ENCODE measurements around the gene RAB44. TPM values are rescaled to one million over a fixed set of nuclear protein-coding genes. Genes with fewer than 3 reads are reported as not detected.
A peak's percentile ranks its signal among the peaks of the same experiment; 100 is the strongest.
"Not testable (repeated sequence)": the region's sequence is repeated elsewhere in the genome, so short reads cannot be mapped to it uniquely, and the experiment has no call there.

RAB44 gene
- total and polyA plus RNA-seq, 4 donors, result 0.29 to 0.66 TPM; not detected in 2

GRCh38 chr6:36720251-36721141, 22.9 kb downstream of the RAB44 start:
- H3K9me3 ChIP-seq (ENCODE audit: control insufficient read depth, low read length), result no peaks in the 10 kb centered on the region
- DNase-seq (peak in 1 of 2 donors; percentile 49), ATAC-seq (ENCODE audit: low FRiP score) (no peak)
- no peaks in the 10 kb centered on the region for H3K27me3 ChIP-seq (ENCODE audit: control insufficient read depth in 1 of 2, insufficient read depth in 2 of 2, low read length in 1 of 2)
- no peak overlapping the region for H3K27ac ChIP-seq (ENCODE audit: low read depth in 1 of 2, low read length in 2 of 2)
- no peaks in the 10 kb centered on the region for H3K4me1 ChIP-seq (ENCODE audit: control insufficient read depth in 1 of 2, insufficient read depth in 2 of 2, low read length in 2 of 2)
- no peaks in the 10 kb centered on the region for H3K36me3 ChIP-seq (ENCODE audit: control insufficient read depth in 1 of 2, insufficient read depth in 2 of 2, low read length in 1 of 2)
- H3K4me3 ChIP-seq (ENCODE audit: low read length in 2 of 2), result no peak overlapping the region
- WGBS, 2 donors, result 95 to 96% methylated on average over 11 of the region's 11 CpGs
- intact Hi-C loops (cut with DNase I), result no loop called here

- 90 to 92% methylated on average over 15 of the region's 15 CpGs for whole genome bisulfite sequencing, 2 donors
- H3K4me1 ChIP-seq (ENCODE audit: control insufficient read depth in 1 of 2, insufficient read depth in 2 of 2, low read length in 2 of 2), result no peaks in the 10 kb centered on the region
- DNase-seq (peak in 1 of 2 donors; percentile 70), ATAC-seq (ENCODE audit: low FRiP score) (no peak)
- intact Hi-C loops (cut with DNase I), result no loop called here
- H3K9me3 ChIP-seq (ENCODE audit: control insufficient read depth, low read length), result no peaks in the 10 kb centered on the region
- H3K27me3 ChIP-seq (ENCODE audit: control insufficient read depth in 1 of 2, insufficient read depth in 2 of 2, low read length in 1 of 2), result no peaks in the 10 kb centered on the region
- H3K27ac ChIP-seq (ENCODE audit: low read depth in 1 of 2, low read length in 2 of 2), result no peak overlapping the region
- no peak overlapping the region for H3K4me3 ChIP-seq (ENCODE audit: low read length in 2 of 2)
- H3K36me3 ChIP-seq (ENCODE audit: control insufficient read depth in 1 of 2, insufficient read depth in 2 of 2, low read length in 1 of 2), result no peaks in the 10 kb centered on the region
Observed at GRCh38 chr6:36721369-36722140, 23.9 kb downstream of the RAB44 start.

- Histone ChIP-seq H3K27ac (ENCODE audit: low read depth in 1 of 2, low read length in 2 of 2) (no peak overlapping the region), H3K27me3 (ENCODE audit: control insufficient read depth in 1 of 2, insufficient read depth in 2 of 2, low read length in 1 of 2) (no peaks in the 10 kb centered on the region), H3K9me3 (ENCODE audit: control insufficient read depth, low read length) (no peaks in the 10 kb centered on the region), H3K4me1 (ENCODE audit: control insufficient read depth in 1 of 2, insufficient read depth in 2 of 2, low read length in 2 of 2) (no peaks in the 10 kb centered on the region), H3K36me3 (ENCODE audit: control insufficient read depth in 1 of 2, insufficient read depth in 2 of 2, low read length in 1 of 2) (no peaks in the 10 kb centered on the region), H3K4me3 (ENCODE audit: low read length in 2 of 2) (no peak overlapping the region)
- WGBS, 2 donors, result 94 to 97% methylated on average over 10 of the region's 10 CpGs
- DNase-seq, result no peak
- intact Hi-C loops (cut with DNase I), result no loop called here
- ATAC-seq (ENCODE audit: low FRiP score), result no peak
Observed at GRCh38 chr6:36722365-36722764, 24.7 kb downstream of the RAB44 start.

DNA sequence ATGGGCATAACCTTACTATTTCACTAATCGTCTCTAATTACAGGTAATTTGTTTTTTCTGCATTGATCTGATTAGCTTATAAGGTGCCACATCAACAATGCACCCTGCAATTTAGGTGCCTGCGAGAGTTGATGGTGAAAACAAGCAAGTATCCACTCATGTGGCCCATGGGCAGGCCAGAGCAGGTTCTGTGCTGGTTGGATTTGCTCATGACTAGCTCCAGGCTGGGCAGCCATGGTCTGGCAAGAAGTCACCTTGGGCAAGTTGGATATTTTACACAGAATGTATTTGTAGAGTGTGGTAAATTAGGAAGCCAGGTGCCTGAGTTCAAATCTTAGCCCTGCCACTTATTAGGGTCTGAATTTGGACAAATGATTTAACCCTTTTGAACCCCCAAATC, 25.3 kb downstream of the RAB44 start:
- Histone ChIP-seq H3K27me3 (ENCODE audit: control insufficient read depth in 1 of 2, insufficient read depth in 2 of 2, low read length in 1 of 2) (no peaks in the 10 kb centered on the region), H3K4me1 (ENCODE audit: control insufficient read depth in 1 of 2, insufficient read depth in 2 of 2, low read length in 2 of 2) (no peaks in the 10 kb centered on the region), H3K36me3 (ENCODE audit: control insufficient read depth in 1 of 2, insufficient read depth in 2 of 2, low read length in 1 of 2) (no peaks in the 10 kb centered on the region), H3K27ac (ENCODE audit: low read depth in 1 of 2, low read length in 2 of 2) (no peak overlapping the region), H3K4me3 (ENCODE audit: low read length in 2 of 2) (no peak overlapping the region), H3K9me3 (ENCODE audit: control insufficient read depth, low read length) (no peaks in the 10 kb centered on the region)
- ATAC-seq (ENCODE audit: low FRiP score), result no peak
- 91 to 98% methylated on average over 2 of the region's 2 CpGs for WGBS, 2 donors
- DNase-seq, result no peak
- intact Hi-C loops (cut with DNase I), result no loop called here

GRCh38 chr6:36723992-36724391, 26.4 kb downstream of the RAB44 start:
- 94 to 95% methylated on average over 4 of the region's 4 CpGs for WGBS, 2 donors
- H3K27ac ChIP-seq (ENCODE audit: low read depth in 1 of 2, low read length in 2 of 2); ATAC-seq (ENCODE audit: low FRiP score); DNase-seq; H3K27me3 ChIP-seq (ENCODE audit: control insufficient read depth in 1 of 2, insufficient read depth in 2 of 2, low read length in 1 of 2); H3K4me3 ChIP-seq (ENCODE audit: low read length in 2 of 2); H3K36me3 ChIP-seq (ENCODE audit: control insufficient read depth in 1 of 2, insufficient read depth in 2 of 2, low read length in 1 of 2); H3K4me1 ChIP-seq (ENCODE audit: control insufficient read depth in 1 of 2, insufficient read depth in 2 of 2, low read length in 2 of 2); H3K9me3 ChIP-seq (ENCODE audit: control insufficient read depth, low read length): not testable (repeated sequence)
- intact Hi-C loops (cut with DNase I), result loop anchor here in 1 of 2 donors (2.0 kb wide), 1 partner anchor 33 kb away; no protein-coding TSS in a partner anchor

DNA sequence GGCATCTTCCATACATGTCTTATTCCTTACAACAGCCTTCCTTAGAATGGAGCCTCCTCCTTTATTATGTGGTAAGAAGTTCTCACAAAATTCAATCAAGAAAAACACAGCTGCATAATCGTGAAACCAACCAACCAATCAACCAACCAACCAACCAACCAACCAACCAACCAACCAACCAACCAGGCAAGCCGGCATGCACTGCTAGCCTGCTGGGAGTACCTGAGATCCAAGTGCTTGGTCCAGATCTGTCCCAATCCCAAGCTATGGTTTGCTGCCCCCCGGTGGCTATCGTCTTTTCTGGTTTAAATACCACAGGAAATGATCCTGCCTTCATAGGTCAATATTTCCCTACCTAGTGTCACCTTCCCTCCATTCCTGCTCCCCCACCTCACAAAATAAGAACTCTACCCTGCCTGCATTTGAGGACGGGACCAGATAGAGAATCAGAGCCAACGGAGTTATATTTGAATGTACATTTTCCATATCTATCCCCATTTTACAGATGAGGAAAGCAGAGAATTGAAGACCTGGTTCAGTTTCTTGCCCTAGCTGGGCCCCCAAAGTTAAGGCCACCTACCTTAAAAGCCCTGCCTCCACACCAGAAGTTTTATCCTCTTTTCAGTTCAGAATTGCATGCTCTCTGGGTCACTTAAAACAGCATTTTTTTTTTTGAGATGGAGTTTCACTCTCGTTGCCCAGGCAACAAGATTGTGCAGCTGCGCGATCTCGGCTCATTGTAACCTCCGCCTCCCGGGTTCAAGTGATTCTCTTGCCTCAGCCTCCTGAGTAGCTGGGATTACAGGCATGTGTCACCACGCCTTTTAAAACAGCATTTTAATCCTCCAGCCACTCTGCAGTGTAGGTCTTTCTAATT, 27.1 kb downstream of the RAB44 start:
- Histone ChIP-seq H3K27me3 (ENCODE audit: control insufficient read depth in 1 of 2, insufficient read depth in 2 of 2, low read length in 1 of 2) (no peaks in the 10 kb centered on the region), H3K9me3 (ENCODE audit: control insufficient read depth, low read length) (no peaks in the 10 kb centered on the region), H3K36me3 (ENCODE audit: control insufficient read depth in 1 of 2, insufficient read depth in 2 of 2, low read length in 1 of 2) (no peaks in the 10 kb centered on the region), H3K27ac (ENCODE audit: low read depth in 1 of 2, low read length in 2 of 2) (no peak overlapping the region), H3K4me1 (ENCODE audit: control insufficient read depth in 1 of 2, insufficient read depth in 2 of 2, low read length in 2 of 2) (no peaks in the 10 kb centered on the region), H3K4me3 (ENCODE audit: low read length in 2 of 2) (no peak overlapping the region)
- DNase-seq, result peak; percentile 79 to 89
- intact Hi-C loops (cut with DNase I), result loop anchor here in 1 of 2 donors (2.0 kb wide), 1 partner anchor 32 kb away; no protein-coding TSS in a partner anchor
- 58 to 63% methylated on average over 13 of the region's 13 CpGs for WGBS, 2 donors
- ATAC-seq (ENCODE audit: low FRiP score), result no peak

DNA sequence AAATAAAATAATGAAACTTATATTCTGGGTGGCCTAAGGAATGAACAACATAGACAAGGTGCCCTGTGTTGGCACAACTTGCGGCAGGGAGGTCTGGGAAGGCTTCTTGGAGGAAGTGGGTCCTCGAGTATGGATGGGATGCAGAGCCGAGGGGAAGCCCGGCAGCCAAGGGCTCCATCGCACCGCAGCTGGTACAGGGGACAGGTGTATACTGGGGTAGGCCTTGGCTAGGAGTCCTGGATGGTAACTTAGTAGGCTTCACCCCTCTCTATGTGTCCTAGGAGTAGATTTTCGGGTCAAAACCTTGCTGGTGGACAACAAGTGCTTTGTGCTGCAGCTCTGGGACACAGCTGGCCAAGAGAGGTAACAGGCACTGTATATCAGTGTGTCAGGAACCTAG, 28.0 kb downstream of the RAB44 start:
- no peaks in the 10 kb centered on the region for H3K4me1 ChIP-seq (ENCODE audit: control insufficient read depth in 1 of 2, insufficient read depth in 2 of 2, low read length in 2 of 2)
- DNase-seq, result peak in 1 of 2 donors; percentile 57
- 91 to 92% methylated on average over 7 of the region's 7 CpGs for WGBS, 2 donors
- H3K27ac ChIP-seq (ENCODE audit: low read depth in 1 of 2, low read length in 2 of 2), result no peak overlapping the region
- intact Hi-C loops (cut with DNase I), result loop anchor here in 1 of 2 donors (2.0 kb wide), 1 partner anchor 31 kb away; no protein-coding TSS in a partner anchor
- no peak overlapping the region for H3K4me3 ChIP-seq (ENCODE audit: low read length in 2 of 2)
- no peaks in the 10 kb centered on the region for H3K27me3 ChIP-seq (ENCODE audit: control insufficient read depth in 1 of 2, insufficient read depth in 2 of 2, low read length in 1 of 2)
- H3K9me3 ChIP-seq (ENCODE audit: control insufficient read depth, low read length), result no peaks in the 10 kb centered on the region
- no peaks in the 10 kb centered on the region for H3K36me3 ChIP-seq (ENCODE audit: control insufficient read depth in 1 of 2, insufficient read depth in 2 of 2, low read length in 1 of 2)
- no peak for ATAC-seq (ENCODE audit: low FRiP score)

- DNase-seq (peak in 1 of 2 donors; percentile 67), ATAC-seq (ENCODE audit: low FRiP score) (no peak)
- H3K27me3 ChIP-seq (ENCODE audit: control insufficient read depth in 1 of 2, insufficient read depth in 2 of 2, low read length in 1 of 2), result no peaks in the 10 kb centered on the region
- 95% methylated on average over 7 of the region's 7 CpGs for WGBS, 2 donors
- H3K4me1 ChIP-seq (ENCODE audit: control insufficient read depth in 1 of 2, insufficient read depth in 2 of 2, low read length in 2 of 2), result no peaks in the 10 kb centered on the region
- no peak overlapping the region for H3K27ac ChIP-seq (ENCODE audit: low read depth in 1 of 2, low read length in 2 of 2)
- intact Hi-C loops (cut with DNase I), result no loop called here
- H3K36me3 ChIP-seq (ENCODE audit: control insufficient read depth in 1 of 2, insufficient read depth in 2 of 2, low read length in 1 of 2), result no peaks in the 10 kb centered on the region
- no peak overlapping the region for H3K4me3 ChIP-seq (ENCODE audit: low read length in 2 of 2)
- no peaks in the 10 kb centered on the region for H3K9me3 ChIP-seq (ENCODE audit: control insufficient read depth, low read length)
Observed at GRCh38 chr6:36727505-36728021, 29.9 kb downstream of the RAB44 start.
